H1 (cell line): ENCODE data around the gene ELP4. TPM values are rescaled to one million over a fixed set of nuclear protein-coding genes. Genes with fewer than 3 reads are reported as not detected.

Experiments
- CTCF ChIA-PET: fragments of 300-600 bp; sonication (Branson Sonifier 250); formaldehyde crosslinking; loops from one replicate; lab custom pipeline; 2021; ENCODE audit not compliant: partially characterized antibody; lab: Charles Lee
- POLR2A ChIA-PET: fragments of 300-600 bp; sonication (Branson Sonifier 250); formaldehyde crosslinking; loops from one replicate; lab custom pipeline; 2021; ENCODE audit warnings: inconsistent platforms; ENCODE audit not compliant: partially characterized antibody; lab: Charles Lee
- DNase-seq, 2 experiments: peaks; one replicate each; pipeline versions ENCODE4 v3.0.0 to v3.0.0-alpha.2; 2010 to 2022; ENCODE audit warnings: low spot score in 2 of 2, low read depth in 1 of 2, mixed read lengths in 1 of 2
- FAIRE-seq: peaks from 2 replicates; lab custom pipeline; 2011; peaks lifted over from hg19 to GRCh38; lab: Jason Lieb, UNC
- H2AFZ ChIP-seq: 2 replicates; pipeline ENCODE4 v1.8.1; 2012; ENCODE audit warnings: low read length, inconsistent platforms
- H2AK5ac ChIP-seq: 2 replicates; pipeline ENCODE4 v1.6.1; 2013; ENCODE audit warnings: low read depth, low read length
- H2BK120ac ChIP-seq: replicated peaks from 2 replicates; pipeline ENCODE3; 2013; ENCODE audit warnings: low read depth, low read length, inconsistent platforms
- H2BK12ac ChIP-seq: 2 replicates; pipeline ENCODE4 v1.6.1; 2013; ENCODE audit warnings: low read depth, low read length
- H2BK15ac ChIP-seq: 2 replicates; pipeline ENCODE4 v1.6.1; 2013; ENCODE audit warnings: low read length
- H2BK20ac ChIP-seq: 2 replicates; pipeline ENCODE4 v1.6.1; 2013; ENCODE audit warnings: low read length
- H2BK5ac ChIP-seq: 2 replicates; pipeline ENCODE4 v1.6.1; 2013; ENCODE audit warnings: low read depth, low read length
- H3K14ac ChIP-seq: 2 replicates; pipeline ENCODE4 v1.6.1; 2013; ENCODE audit warnings: inconsistent platforms; ENCODE audit not compliant: insufficient read length
- H3K18ac ChIP-seq: 2 replicates; pipeline ENCODE4 v1.6.1; 2013; ENCODE audit warnings: low read length; ENCODE audit errors: extremely low read depth
- H3K23ac ChIP-seq: 2 replicates; pipeline ENCODE4 v1.6.1; 2013; ENCODE audit warnings: inconsistent platforms; ENCODE audit not compliant: insufficient read length
- H3K23me2 ChIP-seq: 2 replicates; pipeline ENCODE4 v1.6.1; 2013; ENCODE audit warnings: low read depth, low read length
- H3K27ac ChIP-seq: 2 replicates; pipeline ENCODE4 v1.6.1; 2011; ENCODE audit warnings: low read depth, low read length, inconsistent platforms
- H3K27me3 ChIP-seq, 4 experiments: replicated peaks in 1 of 4; 1 replicate in 1 of 4; 2 replicates in 3 of 4; pipeline versions ENCODE4 v1.6.1 to v1.8.1; 2011 to 2013; ENCODE audit warnings: low read length in 3 of 4, mild to moderate bottlenecking in 3 of 4, inconsistent platforms in 2 of 4, mixed read lengths in 2 of 4, moderate library complexity in 1 of 4; ENCODE audit not compliant: control insufficient read depth in 3 of 4, insufficient read depth in 3 of 4; ENCODE audit errors: extremely low read depth in 1 of 4
- H3K36me3 ChIP-seq, 4 experiments: 2 replicates each; pipeline versions ENCODE4 v1.6.1 to v1.8.1; 2011 to 2013; ENCODE audit warnings: mild to moderate bottlenecking in 4 of 4, low read length in 3 of 4, moderate library complexity in 2 of 4, control low read depth in 1 of 4, inconsistent platforms in 1 of 4; ENCODE audit not compliant: insufficient read depth in 4 of 4, control insufficient read depth in 2 of 4
- H3K4ac ChIP-seq: replicated peaks from 2 replicates; pipeline ENCODE3; 2013; ENCODE audit warnings: low read length, low read depth, mixed read lengths, inconsistent platforms; ENCODE audit not compliant: insufficient read length
- H3K4me1 ChIP-seq, 4 experiments: replicated peaks in 1 of 4; 1 replicate in 1 of 4; 2 replicates in 3 of 4; pipeline versions ENCODE4 v1.6.1 to v1.8.1; 2011 to 2013; ENCODE audit warnings: low read length in 3 of 4, inconsistent platforms in 2 of 4, mixed read lengths in 1 of 4; ENCODE audit not compliant: insufficient read depth in 4 of 4, control insufficient read depth in 3 of 4
- H3K4me2 ChIP-seq, 2 experiments: 2 replicates each; pipeline versions ENCODE4 v1.6.1 to v1.8.1; 2011 to 2013; ENCODE audit warnings: low read depth in 2 of 2, low read length in 2 of 2, control low read depth in 1 of 2, inconsistent platforms in 1 of 2, mild to moderate bottlenecking in 1 of 2; ENCODE audit not compliant: insufficient read depth in 1 of 2
- H3K4me3 ChIP-seq, 4 experiments: fragments of 200-600, 300-600 bp in 1 of 4; sonication (generic), shearing (Covaris generic), sonication (Bioruptor Twin) in 1 of 4; 2 replicates each; pipeline versions ENCODE4 v1.5.1 to v1.8.1; 2011 to 2016; ENCODE audit warnings: low read length in 4 of 4, low read depth in 3 of 4, control low read depth in 2 of 4, inconsistent platforms in 2 of 4, mild to moderate bottlenecking in 2 of 4, mixed read lengths in 1 of 4, moderate library complexity in 1 of 4; ENCODE audit not compliant: insufficient read depth in 2 of 4; ENCODE audit errors: extremely low read depth in 1 of 4
- H3K56ac ChIP-seq: replicated peaks from 2 replicates; pipeline ENCODE3; 2013; ENCODE audit warnings: low read depth, mild to moderate bottlenecking, mixed read lengths, low read length, inconsistent platforms; ENCODE audit not compliant: insufficient read length
- H3K79me1 ChIP-seq: 2 replicates; pipeline ENCODE4 v1.6.1; 2013; ENCODE audit warnings: low read depth, low read length, control low read depth
- H3K79me2 ChIP-seq, 2 experiments: 2 replicates each; pipeline versions ENCODE4 v1.6.1 to v1.8.1; 2012 to 2013; ENCODE audit warnings: low read length in 2 of 2, mild to moderate bottlenecking in 2 of 2, inconsistent platforms in 1 of 2; ENCODE audit not compliant: insufficient read depth in 2 of 2, control insufficient read depth in 1 of 2
- H3K9ac ChIP-seq, 4 experiments: replicated peaks in 1 of 4; 1 replicate in 1 of 4; 2 replicates in 3 of 4; pipeline versions ENCODE4 v1.6.1 to v1.8.1; 2011 to 2013; ENCODE audit warnings: low read depth in 3 of 4, low read length in 3 of 4, control low read depth in 2 of 4, mild to moderate bottlenecking in 2 of 4, moderate library complexity in 2 of 4, inconsistent platforms in 1 of 4; ENCODE audit errors: extremely low read depth in 1 of 4
- H3K9me3 ChIP-seq, 2 experiments: 2 replicates each; pipeline versions ENCODE4 v1.6.1 to v1.8.1; 2012 to 2013; ENCODE audit warnings: mild to moderate bottlenecking in 2 of 2, moderate library complexity in 2 of 2, control low read depth in 1 of 2, inconsistent platforms in 1 of 2, low read depth in 1 of 2, low read length in 1 of 2, mixed read lengths in 1 of 2; ENCODE audit not compliant: insufficient read depth in 2 of 2
- H4K20me1 ChIP-seq, 2 experiments: replicated peaks in 1 of 2; 2 replicates each; pipeline versions ENCODE3 to v1.8.1; 2011 to 2013; ENCODE audit warnings: inconsistent platforms in 2 of 2, low read length in 2 of 2, mild to moderate bottlenecking in 1 of 2; ENCODE audit not compliant: insufficient read depth in 2 of 2, control insufficient read depth in 1 of 2
- H4K5ac ChIP-seq: 2 replicates; pipeline ENCODE4 v1.6.1; 2013; ENCODE audit warnings: low read length, low read depth, mixed read lengths, inconsistent platforms; ENCODE audit not compliant: insufficient read length
- H4K8ac ChIP-seq: 2 replicates; pipeline ENCODE4 v1.8.0; 2013; ENCODE audit warnings: mild to moderate bottlenecking, moderate library complexity, low read length, inconsistent platforms; ENCODE audit not compliant: insufficient read depth; ENCODE audit errors: extremely low read depth
- H4K91ac ChIP-seq: replicated peaks from 2 replicates; pipeline ENCODE3; 2013; ENCODE audit warnings: low read length, mixed read lengths, inconsistent platforms; ENCODE audit not compliant: insufficient read length
- CHD1 ChIP-seq: IDR thresholded peaks from 2 replicates; pipeline ENCODE4 v1.6.1; 2012; ENCODE audit warnings: low read depth, low read length, improper control_type of control experiment
- CTBP2 ChIP-seq: IDR thresholded peaks from 2 replicates; pipeline ENCODE4 v1.7.0; 2011; ENCODE audit warnings: borderline replicate concordance, mild to moderate bottlenecking, moderate library complexity, mixed read lengths, low read length; ENCODE audit not compliant: insufficient read depth, insufficient read length
- TCF12 ChIP-seq: IDR thresholded peaks from 2 replicates; pipeline ENCODE4 v1.6.1; 2011; ENCODE audit warnings: low read depth, mild to moderate bottlenecking, low read length
- polyA plus RNA-seq, 7 experiments: library from polyadenylated mRNA; depleted of rRNA in 3 of 7; stranded (reverse) in 5 of 7; unstranded in 2 of 7; fragments of >200 nt in 5 of 7; fragments of 200-250 nt in 2 of 7; gene quantifications; 1 replicate in 5 of 7; 2 replicates in 1 of 7; 4 replicates in 1 of 7; pipeline versions ENCODE4 v1.2.1 to v1.2.3, GENCODE V29; 2011 to 2013; ENCODE audit warnings: missing spikeins in 2 of 7, mixed read lengths in 2 of 7
- total RNA-seq: library from RNA; stranded (reverse); fragmentation: NEBNext Ultra II Directional; extraction: Animal tissue kit (Norgen Biotek cat#: 25700); gene quantifications from 2 replicates; pipeline ENCODE4 v1.2.1, GENCODE V29; 2021

The ELP4 gene
- total and polyA plus RNA-seq, 2 of the 8 experiments (the other 6 are each of a cell fraction or from before 2014, with no cell fraction given) = 14.0 to 18.6 TPM

DNA sequence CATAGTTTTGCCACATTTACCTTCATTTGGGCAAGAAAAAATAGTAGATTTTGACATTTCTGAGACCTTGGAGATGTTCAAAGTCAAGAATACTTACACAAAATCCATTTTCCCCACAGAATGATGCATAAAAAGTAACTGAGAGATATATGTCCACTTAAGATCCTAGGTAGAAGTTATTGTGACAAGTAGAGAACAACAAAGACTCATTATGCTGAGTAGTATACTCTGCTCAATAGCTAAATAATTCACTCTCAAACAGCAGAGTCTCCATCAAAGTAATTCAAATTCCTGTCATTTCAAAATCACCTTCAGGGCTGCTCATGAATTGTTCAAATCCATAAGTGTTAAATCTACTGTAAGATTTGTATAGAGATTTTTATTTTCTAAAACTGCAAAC, 35.5 kb upstream of the ELP4 start:
- TF ChIP-seq TCF12 = no peak
- no peak for TF ChIP-seq CHD1
- no peak for TF ChIP-seq CTBP2

More for the DNA sequence above, 35.5 kb upstream of the ELP4 start:
- Histone ChIP-seq H4K5ac (no peak overlapping the region), H2BK120ac (no peak overlapping the region), H3K14ac (no peak overlapping the region), H3K4me2 (no peak overlapping the region), H3K4me1 (no peaks in the 10 kb centered on the region), H3K36me3 (no peaks in the 10 kb centered on the region; a peak in 1 of 8 replicates), H2AK5ac (no peak overlapping the region), H3K23ac (no peak overlapping the region), H4K91ac (no peak overlapping the region), H2AFZ (no peak overlapping the region), H3K56ac (no peak overlapping the region), H3K23me2 (no peaks in the 10 kb centered on the region), H2BK20ac (no peak overlapping the region), H3K4ac (no peak overlapping the region), H3K9ac (no peak overlapping the region), H2BK12ac (no peak overlapping the region), H3K79me2 (peaks cover 0 to 5% of the 10 kb centered on the region in 2 experiments; a peak in 2 of 4 replicates), H3K79me1 (no peaks in the 10 kb centered on the region), H3K18ac (no peak overlapping the region), H2BK15ac (no peak overlapping the region), H3K27me3 (no peaks in the 10 kb centered on the region), H3K9me3 (no peaks in the 10 kb centered on the region), H3K27ac (no peak overlapping the region), H4K8ac (no peak overlapping the region), H2BK5ac (no peak overlapping the region), H4K20me1 (no peaks in the 10 kb centered on the region), H3K4me3 (no peak overlapping the region)
- DNase-seq = no peak
- ChIA-PET POLR2A (interaction anchor here (1.2 kb wide), 1 partner anchor 16 kb away, joined by 4 read pairs; no protein-coding TSS in a partner anchor), CTCF (no interaction called here)
- FAIRE-seq = no peak
